ENCODE data around the gene SYNE2.

The SYNE2 gene

DNA sequence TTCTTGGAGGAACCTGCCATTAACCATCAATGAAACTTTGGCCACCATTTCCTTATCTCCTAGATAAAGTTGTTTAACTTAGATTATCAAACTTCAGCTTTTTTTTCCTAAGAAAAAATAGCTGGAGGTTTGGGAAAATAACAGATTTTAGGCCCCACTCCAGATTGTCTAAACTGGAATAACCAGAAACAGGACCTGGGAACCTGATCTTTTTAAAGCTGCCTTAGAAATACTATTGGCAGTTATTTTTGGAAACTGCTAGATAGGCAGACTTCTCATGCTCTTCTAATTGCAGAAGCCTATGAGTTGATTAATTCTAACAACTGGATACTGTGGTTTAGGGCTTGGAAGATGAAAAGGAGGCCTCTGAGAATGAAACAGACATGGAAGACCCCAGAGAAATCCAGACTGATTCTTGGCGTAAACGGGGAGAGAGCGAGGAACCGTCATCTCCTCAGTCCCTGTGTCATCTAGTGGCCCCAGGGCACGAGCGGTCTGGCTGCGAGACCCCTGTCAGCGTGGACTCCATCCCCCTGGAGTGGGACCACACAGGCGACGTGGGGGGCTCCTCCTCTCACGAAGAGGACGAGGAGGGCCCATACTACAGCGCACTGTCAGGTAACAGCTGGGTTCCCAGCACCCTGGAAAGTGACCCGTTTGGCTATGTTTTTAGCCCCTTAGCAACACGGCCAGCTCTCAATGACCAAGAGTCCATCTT is 361.2 kb downstream of the SYNE2 start:
- peaks cover 32% of the 10 kb centered on the region for H3F3A ChIP-seq (ENCODE audit: control insufficient read depth, insufficient read depth)
- TF ChIP-seq, protein P1, sequence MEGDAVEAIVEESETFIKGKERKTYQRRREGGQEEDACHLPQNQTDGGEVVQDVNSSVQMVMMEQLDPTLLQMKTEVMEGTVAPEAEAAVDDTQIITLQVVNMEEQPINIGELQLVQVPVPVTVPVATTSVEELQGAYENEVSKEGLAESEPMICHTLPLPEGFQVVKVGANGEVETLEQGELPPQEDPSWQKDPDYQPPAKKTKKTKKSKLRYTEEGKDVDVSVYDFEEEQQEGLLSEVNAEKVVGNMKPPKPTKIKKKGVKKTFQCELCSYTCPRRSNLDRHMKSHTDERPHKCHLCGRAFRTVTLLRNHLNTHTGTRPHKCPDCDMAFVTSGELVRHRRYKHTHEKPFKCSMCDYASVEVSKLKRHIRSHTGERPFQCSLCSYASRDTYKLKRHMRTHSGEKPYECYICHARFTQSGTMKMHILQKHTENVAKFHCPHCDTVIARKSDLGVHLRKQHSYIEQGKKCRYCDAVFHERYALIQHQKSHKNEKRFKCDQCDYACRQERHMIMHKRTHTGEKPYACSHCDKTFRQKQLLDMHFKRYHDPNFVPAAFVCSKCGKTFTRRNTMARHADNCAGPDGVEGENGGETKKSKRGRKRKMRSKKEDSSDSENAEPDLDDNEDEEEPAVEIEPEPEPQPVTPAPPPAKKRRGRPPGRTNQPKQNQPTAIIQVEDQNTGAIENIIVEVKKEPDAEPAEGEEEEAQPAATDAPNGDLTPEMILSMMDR (IDR thresholded peaks at IDR 0.05; ENCODE audit: low read depth, low read length, poor library complexity, severe bottlenecking), result no peak
- TF ChIP-seq EZH2phosphoT487 (IDR thresholded peaks at IDR 0.05; ENCODE audit: borderline replicate concordance, low read length), result no peak
- H3K4me3 ChIP-seq (ENCODE audit: low read length), result no peak overlapping the region
- H4K20me1 ChIP-seq (ENCODE audit: control insufficient read depth, insufficient read depth, low read depth, low read length), result no peaks in the 10 kb centered on the region
- peaks cover 18% of the 10 kb centered on the region for H3K79me2 ChIP-seq (ENCODE audit: control insufficient read depth, low read length)
- H3K27me3 ChIP-seq (ENCODE audit: control insufficient read depth, low read length), result no peaks in the 10 kb centered on the region
- H3K9me3 ChIP-seq (ENCODE audit: control insufficient read depth, insufficient read depth, low read length), result no peaks in the 10 kb centered on the region
- H3K9me2 ChIP-seq (replicated peaks; ENCODE audit: control insufficient read depth, low read length), result no peaks in the 10 kb centered on the region
- peak overlapping the region; percentile 22; the same call in 1 of the 2 replicates for H3K27ac ChIP-seq (ENCODE audit: low read depth, low read length)
- peaks cover 54% of the 10 kb centered on the region for H3K4me1 ChIP-seq (ENCODE audit: control insufficient read depth, low read length)
- H3K36me3 ChIP-seq (ENCODE audit: control insufficient read depth, low read length), result peaks cover 98% of the 10 kb centered on the region
- H3K4me2 ChIP-seq (ENCODE audit: low read length), result no peak overlapping the region

DNA sequence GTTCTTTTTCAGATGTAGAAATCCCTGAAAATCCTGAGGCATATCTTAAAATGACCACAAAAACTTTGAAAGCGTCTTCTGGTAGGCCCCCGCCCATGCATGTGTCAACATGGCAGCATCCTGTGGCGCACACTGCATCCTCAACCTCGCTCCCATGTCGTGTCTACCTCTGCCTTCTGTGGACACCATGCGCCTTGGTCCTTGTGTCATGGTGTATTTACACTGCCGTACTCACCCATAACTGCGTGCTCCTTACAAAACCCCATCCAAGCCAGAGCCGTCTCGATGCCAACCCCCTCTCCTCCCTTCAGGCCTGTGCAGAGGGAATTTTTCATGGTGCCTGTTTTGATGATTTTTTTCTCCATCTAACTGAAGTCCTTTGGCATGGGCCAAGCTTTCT is 362.5 kb downstream of the SYNE2 start:
- Histone ChIP-seq H3F3A (ENCODE audit: control insufficient read depth, insufficient read depth) (peaks cover 32% of the 10 kb centered on the region), H3K4me1 (ENCODE audit: control insufficient read depth, low read length) (peaks cover 67% of the 10 kb centered on the region), H4K20me1 (ENCODE audit: control insufficient read depth, insufficient read depth, low read depth, low read length) (no peaks in the 10 kb centered on the region), H3K27ac (ENCODE audit: low read depth, low read length) (peak overlapping the region; percentile 90), H3K4me2 (ENCODE audit: low read length) (peak overlapping the region; percentile 67), H3K36me3 (ENCODE audit: control insufficient read depth, low read length) (peaks cover 98% of the 10 kb centered on the region), H3K27me3 (ENCODE audit: control insufficient read depth, low read length) (no peaks in the 10 kb centered on the region), H3K9me3 (ENCODE audit: control insufficient read depth, insufficient read depth, low read length) (no peaks in the 10 kb centered on the region), H3K4me3 (ENCODE audit: low read length) (peak overlapping the region; percentile 55), H3K79me2 (ENCODE audit: control insufficient read depth, low read length) (peaks cover 28% of the 10 kb centered on the region), H3K9me2 (replicated peaks; ENCODE audit: control insufficient read depth, low read length) (no peaks in the 10 kb centered on the region)
- TF ChIP-seq EZH2phosphoT487 (IDR thresholded peaks at IDR 0.05; ENCODE audit: borderline replicate concordance, low read length), result no peak
- TF ChIP-seq, protein P1 (IDR thresholded peaks at IDR 0.05; ENCODE audit: low read depth, low read length, poor library complexity, severe bottlenecking), result no peak

GRCh38 chr14:64215978-64216377 is 363.2 kb downstream of the SYNE2 start:
- H3K79me2 ChIP-seq (ENCODE audit: control insufficient read depth, low read length), result peaks cover 28% of the 10 kb centered on the region

More at GRCh38 chr14:64215978-64216377, 363.2 kb downstream of the SYNE2 start:
- peaks cover 32% of the 10 kb centered on the region for H3F3A ChIP-seq (ENCODE audit: control insufficient read depth, insufficient read depth)
- peak overlapping the region; percentile 55 for H3K4me3 ChIP-seq (ENCODE audit: low read length)
- H3K9me2 ChIP-seq (replicated peaks; ENCODE audit: control insufficient read depth, low read length), result no peaks in the 10 kb centered on the region
- H3K9me3 ChIP-seq (ENCODE audit: control insufficient read depth, insufficient read depth, low read length), result no peaks in the 10 kb centered on the region
- H3K36me3 ChIP-seq (ENCODE audit: control insufficient read depth, low read length), result peaks cover 98% of the 10 kb centered on the region
- H3K4me2 ChIP-seq (ENCODE audit: low read length), result peak overlapping the region; percentile 67
- no peaks in the 10 kb centered on the region for H3K27me3 ChIP-seq (ENCODE audit: control insufficient read depth, low read length)
- H3K27ac ChIP-seq (ENCODE audit: low read depth, low read length), result peak overlapping the region; percentile 90
- H4K20me1 ChIP-seq (ENCODE audit: control insufficient read depth, insufficient read depth, low read depth, low read length), result no peaks in the 10 kb centered on the region
- TF ChIP-seq, protein P1 (IDR thresholded peaks at IDR 0.05; ENCODE audit: low read depth, low read length, poor library complexity, severe bottlenecking), result no peak
- TF ChIP-seq EZH2phosphoT487 (IDR thresholded peaks at IDR 0.05; ENCODE audit: borderline replicate concordance, low read length), result no peak
- peaks cover 72% of the 10 kb centered on the region for H3K4me1 ChIP-seq (ENCODE audit: control insufficient read depth, low read length)
